ENCODE results near the gene AMER2.

- no peak for TF ChIP-seq YY1 (IDR thresholded peaks at IDR 0.05; ENCODE audit: insufficient read depth, insufficient read length)
- no peak for TF ChIP-seq ZNF274 (IDR thresholded peaks at IDR 0.05; ENCODE audit: low read depth, low read length)
These were observed 23.7 kb downstream of the AMER2 start for GRCh38 chr13:25148402-25148771.
